Esophagus muscularis mucosa (tissue), 4 donors: ENCODE results near the gene SFTPD. TPM values are rescaled to one million over a fixed set of nuclear protein-coding genes. Genes with fewer than 3 reads are reported as not detected.

Experiments
- DNase-seq: peaks from one replicate; pipeline ENCODE4 v3.0.0-alpha.2; 2017; ENCODE audit errors: extremely low spot score
- H3K27ac ChIP-seq, 4 donors: fragments of 200-600 bp; sonication (generic); replicated peaks in 1 of 4; 1 replicate in 3 of 4; 2 replicates in 1 of 4; pipeline ENCODE4 v1.5.1; 2016 to 2019; ENCODE audit warnings: mild to moderate bottlenecking in 1 of 4
- H3K27me3 ChIP-seq, 4 donors: fragments of 200-600 bp; sonication (generic); one replicate each; pipeline versions ENCODE4 v1.5.1 to v1.6.0; 2016 to 2019
- H3K36me3 ChIP-seq, 4 donors: fragments of 200-600 bp; sonication (generic); one replicate each; pipeline ENCODE4 v1.5.1; 2016 to 2019
- H3K4me1 ChIP-seq, 4 donors: fragments of 200-600 bp; sonication (generic); one replicate each; pipeline ENCODE4 v1.5.1; 2016 to 2019
- H3K4me3 ChIP-seq, 4 donors: fragments of 200-600 bp; sonication (generic); 1 replicate in 2 of 4; 2 replicates in 2 of 4; pipeline ENCODE4 v1.5.1; 2016 to 2019; ENCODE audit warnings: mild to moderate bottlenecking in 4 of 4, moderate library complexity in 1 of 4
- H3K9me3 ChIP-seq, 4 donors: fragments of 200-600 bp; sonication (generic); 1 replicate in 3 of 4; 2 replicates in 1 of 4; pipeline ENCODE4 v1.5.1; 2016 to 2019
- EP300 ChIP-seq: sonication (generic); formaldehyde crosslinking; IDR thresholded peaks from one replicate; pipeline ENCODE4 v1.6.1; 2017; ENCODE audit warnings: antibody characterized with exemption
- POLR2A ChIP-seq: fragments of 450-650 bp; IDR thresholded peaks from one replicate; pipeline ENCODE4 v1.6.1; 2017; ENCODE audit warnings: antibody characterized with exemption, moderate library complexity, mild to moderate bottlenecking, low read depth
- POLR2AphosphoS5 ChIP-seq, 2 donors: sonication (generic); formaldehyde crosslinking; IDR thresholded peaks; one replicate each; pipeline ENCODE4 v1.6.1; 2017; ENCODE audit warnings: antibody characterized with exemption in 2 of 2
- WGBS: methylation state at CpG from one replicate; pipeline ENCODE4 v1.1.5; 2018; 5-methylcytosine and 5-hydroxymethylcytosine counted together
- intact Hi-C: fragments of 100-400 bp; cut with DNase I; formaldehyde crosslinking; loops from one replicate; pipeline ENCODE4 v1.15.1; 2023
- total RNA-seq, 4 donors: library from RNA; depleted of rRNA; stranded (reverse); fragments of >200 nt; gene quantifications; one replicate each; pipeline versions ENCODE4 v1.1.0 to v1.2.1, GENCODE V29; 2016
- TF ChIP-seq, protein P1 (sequence below), 3 experiments: fragments of 200-600 bp in 2 of 3; fragments of 450-650 bp in 1 of 3; sonication (generic) in 2 of 3; IDR thresholded peaks; one replicate each; pipeline ENCODE4 v1.5.1; 2017 to 2019; ENCODE audit warnings: antibody characterized with exemption in 3 of 3, mild to moderate bottlenecking in 2 of 3, moderate library complexity in 1 of 3

Gene SFTPD
- total RNA-seq, 4 donors from 2014 or later = 0.83 to 3.0 (median 1.5) TPM

GRCh38 chr10:79941585-79942210 is 7.2 kb downstream of the SFTPD start:
- no peak for TF ChIP-seq POLR2A
- no peak for TF ChIP-seq EP300
- no peak for TF ChIP-seq POLR2AphosphoS5 (IDR thresholded peaks at IDR 0.05)
- TF ChIP-seq, protein P1, sequence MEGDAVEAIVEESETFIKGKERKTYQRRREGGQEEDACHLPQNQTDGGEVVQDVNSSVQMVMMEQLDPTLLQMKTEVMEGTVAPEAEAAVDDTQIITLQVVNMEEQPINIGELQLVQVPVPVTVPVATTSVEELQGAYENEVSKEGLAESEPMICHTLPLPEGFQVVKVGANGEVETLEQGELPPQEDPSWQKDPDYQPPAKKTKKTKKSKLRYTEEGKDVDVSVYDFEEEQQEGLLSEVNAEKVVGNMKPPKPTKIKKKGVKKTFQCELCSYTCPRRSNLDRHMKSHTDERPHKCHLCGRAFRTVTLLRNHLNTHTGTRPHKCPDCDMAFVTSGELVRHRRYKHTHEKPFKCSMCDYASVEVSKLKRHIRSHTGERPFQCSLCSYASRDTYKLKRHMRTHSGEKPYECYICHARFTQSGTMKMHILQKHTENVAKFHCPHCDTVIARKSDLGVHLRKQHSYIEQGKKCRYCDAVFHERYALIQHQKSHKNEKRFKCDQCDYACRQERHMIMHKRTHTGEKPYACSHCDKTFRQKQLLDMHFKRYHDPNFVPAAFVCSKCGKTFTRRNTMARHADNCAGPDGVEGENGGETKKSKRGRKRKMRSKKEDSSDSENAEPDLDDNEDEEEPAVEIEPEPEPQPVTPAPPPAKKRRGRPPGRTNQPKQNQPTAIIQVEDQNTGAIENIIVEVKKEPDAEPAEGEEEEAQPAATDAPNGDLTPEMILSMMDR (IDR thresholded peaks at IDR 0.05) = no peak
- Histone ChIP-seq H3K36me3 (peaks cover 0 to 7% (median 3%) of the 10 kb centered on the region in 4 donors), H3K4me1 (no peaks in the 10 kb centered on the region), H3K27me3 (no peaks in the 10 kb centered on the region), H3K4me3 (no peak overlapping the region), H3K27ac (no peak overlapping the region), H3K9me3 (no peaks in the 10 kb centered on the region)
- 92% methylated on average over 11 of the region's 11 CpGs for WGBS
- peak; percentile 66 for DNase-seq
- intact Hi-C loops = no loop called here

GRCh38 chr10:79941146-79941545 is 7.8 kb downstream of the SFTPD start:
- DNase-seq = peak; percentile 88
- H3K36me3 ChIP-seq = peaks cover 0 to 7% (median 4%) of the 10 kb centered on the region in 4 donors
- no peaks in the 10 kb centered on the region for H3K9me3 ChIP-seq
- H3K27ac ChIP-seq = no peak overlapping the region
- no peaks in the 10 kb centered on the region for H3K4me1 ChIP-seq
- no peak overlapping the region for H3K4me3 ChIP-seq
- TF ChIP-seq POLR2AphosphoS5 (IDR thresholded peaks at IDR 0.05) = no peak
- no peak for TF ChIP-seq EP300
- TF ChIP-seq, protein P1 (IDR thresholded peaks at IDR 0.05) = no peak
- TF ChIP-seq POLR2A = no peak
- intact Hi-C loops = no loop called here
- WGBS = 99% methylated on average over 4 of the region's 4 CpGs
- H3K27me3 ChIP-seq = no peaks in the 10 kb centered on the region

- peak; percentile 77 for DNase-seq
- no peaks in the 10 kb centered on the region for H3K9me3 ChIP-seq
- H3K27me3 ChIP-seq = no peaks in the 10 kb centered on the region
- TF ChIP-seq POLR2AphosphoS5 (IDR thresholded peaks at IDR 0.05) (no peak), POLR2A (no peak), EP300 (no peak)
- TF ChIP-seq, protein P1 (IDR thresholded peaks at IDR 0.05) = no peak
- no peak overlapping the region for H3K27ac ChIP-seq
- H3K4me3 ChIP-seq = no peak overlapping the region
- no peaks in the 10 kb centered on the region for H3K4me1 ChIP-seq
- intact Hi-C loops = no loop called here
- H3K36me3 ChIP-seq = peaks cover 0 to 7% (median 4%) of the 10 kb centered on the region in 4 donors
Measured at GRCh38 chr10:79940431-79940830, 8.5 kb downstream of the SFTPD start.

DNA sequence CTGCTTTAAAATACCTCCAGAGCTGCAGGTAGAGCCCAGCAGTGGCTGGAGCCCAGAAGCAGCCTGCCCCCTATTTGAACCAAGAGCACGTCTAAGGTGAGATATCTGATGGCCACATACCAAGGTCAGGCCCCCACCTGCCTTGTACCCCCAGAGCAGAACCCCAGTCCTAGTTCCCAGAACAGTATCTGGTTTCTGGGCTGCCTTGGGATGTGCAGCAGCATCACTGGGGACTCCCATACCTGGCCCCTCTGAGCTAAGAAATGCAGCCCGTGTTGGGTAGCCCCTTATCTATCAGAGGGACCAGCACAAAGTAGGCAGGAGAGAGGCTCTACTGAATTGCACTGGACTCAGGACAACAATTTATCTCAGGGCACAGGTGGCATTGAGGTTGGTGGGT is 8.9 kb downstream of the SFTPD start:
- Histone ChIP-seq H3K36me3 (peaks cover 0 to 7% (median 4%) of the 10 kb centered on the region in 4 donors), H3K9me3 (no peaks in the 10 kb centered on the region), H3K27me3 (no peaks in the 10 kb centered on the region), H3K4me1 (no peaks in the 10 kb centered on the region), H3K27ac (no peak overlapping the region), H3K4me3 (no peak overlapping the region)
- TF ChIP-seq, protein P1 (IDR thresholded peaks at IDR 0.05) = no peak
- TF ChIP-seq POLR2A (no peak), POLR2AphosphoS5 (IDR thresholded peaks at IDR 0.05) (no peak), EP300 (no peak)
- WGBS = 100% methylated on average over 2 of the region's 2 CpGs
- DNase-seq = peak; percentile 82
- intact Hi-C loops = no loop called here
